SKM-1 treated with dmso at 0.1 percent for 144 hours (cell line): ENCODE results near the gene SUFU.

ENCODE experiments used
- DNase-seq: peaks from one replicate; lab custom pipeline; 2025; ENCODE audit not compliant: unreplicated experiment; lab: John Stamatoyannopoulos, UW

Gene SUFU

GRCh38 chr10:102546606-102547320 lies 43.0 kb downstream of the SUFU start:
- DNase-seq = peak; percentile 52

GRCh38 chr10:102549549-102549948 lies 45.8 kb downstream of the SUFU start:
- no peak for DNase-seq

- DNase-seq = no peak
These were observed 47.0 kb downstream of the SUFU start for GRCh38 chr10:102550636-102551210.

GRCh38 chr10:102552533-102552932 lies 48.8 kb downstream of the SUFU start:
- no peak for DNase-seq

- DNase-seq = no peak
These were observed 50.0 kb downstream of the SUFU start for GRCh38 chr10:102553771-102554170.

GRCh38 chr10:102554531-102554930 lies 50.8 kb downstream of the SUFU start:
- no peak for DNase-seq

GRCh38 chr10:102555781-102556328 lies 52.1 kb downstream of the SUFU start:
- DNase-seq = no peak

GRCh38 chr10:102557569-102557968 lies 53.8 kb downstream of the SUFU start:
- no peak for DNase-seq

- no peak for DNase-seq
These were observed 56.0 kb downstream of the SUFU start for GRCh38 chr10:102559764-102560163.

- no peak for DNase-seq
These were observed 60.5 kb downstream of the SUFU start for GRCh38 chr10:102564209-102564834.

- DNase-seq = no peak
These were observed 62.0 kb downstream of the SUFU start for GRCh38 chr10:102565793-102566192.

- no peak for DNase-seq
These were observed 75.0 kb downstream of the SUFU start for GRCh38 chr10:102578782-102579181.

- DNase-seq = no peak
These were observed 75.6 kb downstream of the SUFU start for GRCh38 chr10:102579328-102579727.

- peak; percentile 20 for DNase-seq
These were observed 76.5 kb downstream of the SUFU start for GRCh38 chr10:102580230-102580629.

GRCh38 chr10:102581401-102581800 lies 77.6 kb downstream of the SUFU start:
- DNase-seq = no peak

- no peak for DNase-seq
These were observed 78.3 kb downstream of the SUFU start for GRCh38 chr10:102581981-102582580.

GRCh38 chr10:102583435-102584417 lies 80.0 kb downstream of the SUFU start:
- peak; percentile 78 for DNase-seq

GRCh38 chr10:102585026-102585425 lies 81.3 kb downstream of the SUFU start:
- DNase-seq = no peak

GRCh38 chr10:102586858-102587257 lies 83.1 kb downstream of the SUFU start:
- DNase-seq = no peak

- DNase-seq = no peak
These were observed 85.1 kb downstream of the SUFU start for GRCh38 chr10:102588875-102589274.
